ENCODE results near the gene VWDE. TPM values are rescaled to one million over a fixed set of nuclear protein-coding genes. Genes with fewer than 3 reads are reported as not detected.

The VWDE gene
- total and polyA plus RNA-seq, 2 of the 8 experiments (the other 6 are each of a cell fraction or from before 2014, with no cell fraction given): 11.0 to 21.2 TPM

GRCh38 chr7:12397671-12398070 is 6.0 kb downstream of the VWDE start:
- Histone ChIP-seq H4K8ac (ENCODE audit: extremely low read depth, insufficient read depth, low read length) (no peak overlapping the region), H3K27me3 (replicated peaks in 1 of 4; ENCODE audit: control insufficient read depth in 3 of 4, extremely low read depth in 1 of 4, insufficient read depth in 3 of 4, low read length in 3 of 4) (no peaks in the 10 kb centered on the region), H2AK5ac (ENCODE audit: low read depth, low read length) (no peak overlapping the region), H2BK15ac (ENCODE audit: low read length) (no peak overlapping the region), H3K23me2 (ENCODE audit: low read depth, low read length) (no peaks in the 10 kb centered on the region), H3K14ac (ENCODE audit: insufficient read length) (no peak overlapping the region), H4K5ac (ENCODE audit: insufficient read length, low read depth, low read length) (no peak overlapping the region), H3K4me3 (ENCODE audit: extremely low read depth in 1 of 4, insufficient read depth in 2 of 4, low read depth in 3 of 4, low read length in 4 of 4) (no peak overlapping the region), H3K23ac (ENCODE audit: insufficient read length) (no peak overlapping the region), H2BK12ac (ENCODE audit: low read depth, low read length) (no peak overlapping the region), H2AFZ (ENCODE audit: low read length) (no peak overlapping the region), H2BK20ac (ENCODE audit: low read length) (no peak overlapping the region), H3K9me3 (ENCODE audit: insufficient read depth in 2 of 2, low read depth in 1 of 2, low read length in 1 of 2) (peaks cover 10 to 12% of the 10 kb centered on the region in 2 experiments), H3K4me1 (replicated peaks in 1 of 4; ENCODE audit: control insufficient read depth in 3 of 4, insufficient read depth in 4 of 4, low read length in 3 of 4) (peaks cover 0 to 3% (median 0%) of the 10 kb centered on the region in 4 experiments; a peak in 1 of 7 replicates), H3K18ac (ENCODE audit: extremely low read depth, low read length) (no peak overlapping the region), H3K79me1 (ENCODE audit: low read depth, low read length) (no peaks in the 10 kb centered on the region), H4K20me1 (replicated peaks in 1 of 2; ENCODE audit: control insufficient read depth in 1 of 2, insufficient read depth in 2 of 2, low read length in 2 of 2) (no peaks in the 10 kb centered on the region), H3K56ac (replicated peaks; ENCODE audit: insufficient read length, low read depth, low read length) (no peak overlapping the region), H2BK5ac (ENCODE audit: low read depth, low read length) (no peak overlapping the region), H3K9ac (replicated peaks in 1 of 4; ENCODE audit: extremely low read depth in 1 of 4, low read depth in 3 of 4, low read length in 3 of 4) (no peak overlapping the region), H3K79me2 (ENCODE audit: control insufficient read depth in 1 of 2, insufficient read depth in 2 of 2, low read length in 2 of 2) (peaks cover 5 to 92% of the 10 kb centered on the region in 2 experiments; a peak in 3 of 4 replicates), H2BK120ac (replicated peaks; ENCODE audit: low read depth, low read length) (no peak overlapping the region), H3K4ac (replicated peaks; ENCODE audit: insufficient read length, low read depth, low read length) (no peak overlapping the region), H4K91ac (replicated peaks; ENCODE audit: insufficient read length, low read length) (no peak overlapping the region), H3K4me2 (ENCODE audit: insufficient read depth in 1 of 2, low read depth in 2 of 2, low read length in 2 of 2) (no peak overlapping the region), H3K27ac (ENCODE audit: low read depth, low read length) (no peak overlapping the region), H3K36me3 (ENCODE audit: control insufficient read depth in 2 of 4, insufficient read depth in 4 of 4, low read length in 3 of 4) (peaks cover 0 to 8% (median 2%) of the 10 kb centered on the region in 4 experiments; a peak in 3 of 8 replicates)
- ChIA-PET CTCF (ENCODE audit: partially characterized antibody) (interaction anchor here (1.3 kb wide), 1 partner anchor 8 kb away, joined by 4 read pairs; no protein-coding TSS in a partner anchor), POLR2A (ENCODE audit: partially characterized antibody) (no interaction called here)
- 93% methylated on average over 4 of the region's 4 CpGs; no CpG with 5 or more reads in 1 of the 2 experiments for WGBS, 2 experiments (ENCODE audit: extremely low coverage in 1 of 2, insufficient coverage in 1 of 2, insufficient read length in 1 of 2, insufficient replicate concordance in 2 of 2, low coverage in 1 of 2, low lambda C conversion rate in 2 of 2, missing lambda C conversion rate in 1 of 2)
- FAIRE-seq (no peak), DNase-seq (ENCODE audit: low read depth in 1 of 2, low spot score in 2 of 2) (no peak)
- TF ChIP-seq SIRT6 (IDR thresholded peaks at IDR 0.05; ENCODE audit: low read length) (no peak), GTF2F1 (IDR thresholded peaks at IDR 0.05; ENCODE audit: borderline replicate concordance, low read depth, low read length) (no peak), CHD2 (IDR thresholded peaks at IDR 0.05; ENCODE audit: low read length) (no peak), POLR2A (IDR thresholded peaks at IDR 0.05; ENCODE audit: control extremely low read depth in 1 of 2, low read depth in 2 of 2, low read length in 2 of 2) (no peak), POU5F1 (IDR thresholded peaks at IDR 0.05; ENCODE audit: low read depth, low read length) (no peak), ZNF274 (IDR thresholded peaks at IDR 0.05; ENCODE audit: borderline replicate concordance, extremely low read depth, low read length) (no peak), YY1 (IDR thresholded peaks at IDR 0.05; ENCODE audit: low read depth, low read length) (no peak), MAX (IDR thresholded peaks at IDR 0.05) (no peak), RXRA (IDR thresholded peaks at IDR 0.05; ENCODE audit: insufficient read depth, low read depth, low read length) (no peak), HDAC2 (IDR thresholded peaks at IDR 0.05; ENCODE audit: borderline replicate concordance in 1 of 2, low read depth in 2 of 2, low read length in 2 of 2) (no peak), SP2 (IDR thresholded peaks at IDR 0.05; ENCODE audit: low read length) (no peak), CBX5 (IDR thresholded peaks at IDR 0.05; ENCODE audit: low read depth, low read length) (no peak)

Data from H1 (cell line).